ENCODE results near the gene EXOC3L1.
A peak's percentile ranks its signal among the peaks of the same experiment; 100 is the strongest.

EXOC3L1 gene

GRCh38 chr16:67186550-67186950 lies 3.4 kb downstream of the EXOC3L1 start:
- TF ChIP-seq CTCF (IDR thresholded peaks at IDR 0.05; ENCODE audit: insufficient read depth, low read length): no peak
- no peak for TF ChIP-seq GABPA (IDR thresholded peaks at IDR 0.05; ENCODE audit: low read depth)
- TF ChIP-seq POLR2AphosphoS5 (IDR thresholded peaks at IDR 0.05; ENCODE audit: low read depth): no peak
- no peak for TF ChIP-seq SPI1 (IDR thresholded peaks at IDR 0.05; ENCODE audit: borderline replicate concordance, low read depth)
- TF ChIP-seq REST (IDR thresholded peaks at IDR 0.05; ENCODE audit: insufficient replicate concordance, low read depth): no peak
- DNase-seq (ENCODE audit: low read depth in 1 of 2, low spot score in 1 of 2): no peak
- H3K27ac ChIP-seq (replicated peaks): no peak overlapping the region
- no peak overlapping the region for H3K4me3 ChIP-seq (replicated peaks; ENCODE audit: insufficient read depth, low read length)
- H3K27me3 ChIP-seq (ENCODE audit: insufficient read depth, poor library complexity, severe bottlenecking): peaks cover 7% of the 10 kb centered on the region

GRCh38 chr16:67185651-67186134 lies 4.2 kb downstream of the EXOC3L1 start:
- Histone ChIP-seq H3K27me3 (ENCODE audit: insufficient read depth, poor library complexity, severe bottlenecking) (peaks cover 7% of the 10 kb centered on the region), H3K4me3 (replicated peaks; ENCODE audit: insufficient read depth, low read length) (no peak overlapping the region), H3K27ac (replicated peaks) (no peak overlapping the region)
- no peak for DNase-seq (ENCODE audit: low read depth in 1 of 2, low spot score in 1 of 2)
- no peak for TF ChIP-seq CTCF (IDR thresholded peaks at IDR 0.05; ENCODE audit: insufficient read depth, low read length)
- no peak for TF ChIP-seq REST (IDR thresholded peaks at IDR 0.05; ENCODE audit: insufficient replicate concordance, low read depth)
- no peak for TF ChIP-seq GABPA (IDR thresholded peaks at IDR 0.05; ENCODE audit: low read depth)
- TF ChIP-seq SPI1 (IDR thresholded peaks at IDR 0.05; ENCODE audit: borderline replicate concordance, low read depth): no peak
- TF ChIP-seq POLR2AphosphoS5 (IDR thresholded peaks at IDR 0.05; ENCODE audit: low read depth): no peak

GRCh38 chr16:67184995-67185650 lies 4.8 kb downstream of the EXOC3L1 start:
- no peak overlapping the region for H3K27ac ChIP-seq (replicated peaks)
- TF ChIP-seq GABPA (IDR thresholded peaks at IDR 0.05; ENCODE audit: low read depth) (no peak), POLR2AphosphoS5 (IDR thresholded peaks at IDR 0.05; ENCODE audit: low read depth) (no peak), REST (IDR thresholded peaks at IDR 0.05; ENCODE audit: insufficient replicate concordance, low read depth) (peak; percentile 97), CTCF (IDR thresholded peaks at IDR 0.05; ENCODE audit: insufficient read depth, low read length) (peak; percentile 59)
- H3K4me3 ChIP-seq (replicated peaks; ENCODE audit: insufficient read depth, low read length): no peak overlapping the region
- H3K27me3 ChIP-seq (ENCODE audit: insufficient read depth, poor library complexity, severe bottlenecking): peaks cover 7% of the 10 kb centered on the region
- DNase-seq (ENCODE audit: low read depth in 1 of 2, low spot score in 1 of 2): peak in 1 of 2 experiments; percentile 87

Measured in HL-60 (cell line).